ENCODE data around the gene CLECL1. TPM values are rescaled to one million over a fixed set of nuclear protein-coding genes. Genes with fewer than 3 reads are reported as not detected.

CLECL1 gene
- total and polyA plus RNA-seq, 2 of the 13 experiments (the other 11 are each of a cell fraction or from before 2014, with no cell fraction given), result not detected

DNA sequence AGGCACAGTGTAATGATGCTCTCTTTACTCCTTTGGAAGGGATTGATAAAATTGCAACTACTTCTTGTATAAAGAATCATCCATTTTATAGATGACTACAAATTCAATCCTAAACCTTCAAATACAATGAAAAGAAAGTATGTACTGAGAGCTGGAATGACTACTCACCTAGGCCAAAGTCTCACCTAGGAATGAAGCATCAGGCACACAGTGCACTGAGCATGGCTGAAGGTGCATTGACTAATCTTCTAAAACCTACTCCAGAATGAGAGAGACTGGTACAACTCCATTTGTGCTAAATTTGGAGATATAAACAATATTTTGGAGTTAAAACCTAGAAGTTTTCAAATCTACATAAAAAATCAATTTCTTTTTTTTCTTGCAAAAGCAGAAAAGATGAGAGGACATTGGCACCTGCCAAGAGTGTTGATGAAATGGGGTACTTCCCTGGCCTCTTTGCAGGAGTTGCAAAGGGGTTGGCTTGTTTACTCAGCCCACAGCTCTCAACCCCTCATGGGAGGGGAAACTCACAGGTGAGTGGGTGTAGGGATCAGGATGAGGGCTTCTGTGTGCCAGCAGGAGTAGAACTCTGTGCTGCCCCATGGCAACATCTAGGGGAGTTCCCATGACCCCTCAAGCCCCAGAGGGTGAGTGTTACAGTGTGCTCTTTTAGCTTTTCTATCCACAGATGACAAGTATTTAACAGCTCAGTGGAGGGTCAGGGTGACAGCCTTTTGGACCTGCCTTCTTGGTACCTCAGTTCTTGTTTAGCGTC, 31.3 kb downstream of the CLECL1 start:
- POLR2A ChIA-PET, result no interaction called here
- Histone ChIP-seq H3K36me3 (replicated peaks in 1 of 2; ENCODE audit: control insufficient read depth in 1 of 2, insufficient read depth in 2 of 2, low read length in 2 of 2) (no peaks in the 10 kb centered on the region), H3K9ac (ENCODE audit: insufficient read depth, low read depth, low read length) (no peak overlapping the region), H3K27ac (ENCODE audit: extremely low read length, insufficient read depth, low read length) (no peak overlapping the region), H4K20me1 (ENCODE audit: insufficient read depth, low read length) (no peaks in the 10 kb centered on the region), H3K27me3 (ENCODE audit: control insufficient read depth in 1 of 2, insufficient read depth in 2 of 2, low read length in 2 of 2) (no peaks in the 10 kb centered on the region), H3K4me3 (replicated peaks in 1 of 3; ENCODE audit: insufficient read depth in 1 of 3, low read depth in 2 of 3, low read length in 3 of 3) (no peak overlapping the region), H3K4me1 (ENCODE audit: insufficient read depth, low read length) (no peaks in the 10 kb centered on the region), H3K4me2 (ENCODE audit: low read depth, low read length) (no peak overlapping the region), H2AFZ (ENCODE audit: low read length) (no peak overlapping the region), H3K79me2 (ENCODE audit: insufficient read depth, low read length) (no peaks in the 10 kb centered on the region), H3K9me3 (ENCODE audit: low read length) (no peaks in the 10 kb centered on the region)
- BruUV-seq (replicated peaks), result no TSS peak
- peak; percentile 41; the same call in 2 of the 3 replicates for ATAC-seq
- CTCF ChIA-PET (ENCODE audit: low intra/inter-chr PET ratio, low total read pairs), result no interaction called here
- DNase-seq (ENCODE audit: low spot score), result no peak
- TF ChIP-seq ZNF572 (CRISPR knock-in tag; IDR thresholded peaks at IDR 0.05) (no peak), MIXL1 (CRISPR knock-in tag; IDR thresholded peaks at IDR 0.05) (no peak)
- TF ChIP-seq, protein P1, sequence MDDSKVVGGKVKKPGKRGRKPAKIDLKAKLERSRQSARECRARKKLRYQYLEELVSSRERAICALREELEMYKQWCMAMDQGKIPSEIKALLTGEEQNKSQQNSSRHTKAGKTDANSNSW (CRISPR knock-in tag; IDR thresholded peaks at IDR 0.05; ENCODE audit: borderline replicate concordance), result no peak
- intact Hi-C loops (cut with micrococcal nuclease; ENCODE audit: unreplicated experiment) (no loop called here), in situ Hi-C loops (cut with HindIII; ENCODE audit: extremely low pct_ligation_motif_present, low pct_unique_long_range_greater_than_20kb) (no loop called here)
- FAIRE-seq, result no peak
- 38% methylated on average over 1 of the region's 1 CpG for WGBS (ENCODE audit: low lambda C conversion rate)

DNA sequence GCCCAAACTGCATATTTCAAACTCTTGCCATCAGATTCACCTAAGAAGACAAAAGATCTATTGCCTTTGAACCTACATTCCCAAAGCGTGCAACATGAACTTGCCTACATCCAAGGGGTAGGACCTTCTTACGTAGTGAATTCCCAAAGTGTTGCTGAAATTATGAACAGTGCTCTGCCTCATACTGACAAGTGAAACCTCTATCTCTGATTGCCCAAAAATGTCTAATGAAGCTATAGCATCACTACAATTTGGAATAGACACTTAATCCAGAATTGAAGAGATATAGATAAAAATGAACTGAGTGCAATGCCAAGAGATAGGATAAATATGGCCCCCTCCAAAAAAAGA, 32.3 kb downstream of the CLECL1 start:
- POLR2A ChIA-PET, result no interaction called here
- TF ChIP-seq ZNF556 (CRISPR knock-in tag; IDR thresholded peaks at IDR 0.05; ENCODE audit: borderline replicate concordance) (no peak), GZF1 (CRISPR knock-in tag; IDR thresholded peaks at IDR 0.05) (no peak), ZNF292 (CRISPR knock-in tag; IDR thresholded peaks at IDR 0.05; ENCODE audit: borderline replicate concordance, low read depth) (no peak), PAWR (CRISPR knock-in tag; IDR thresholded peaks at IDR 0.05; ENCODE audit: borderline replicate concordance) (no peak), SYNCRIP (IDR thresholded peaks at IDR 0.05; ENCODE audit: insufficient read depth, low read depth, low read length) (no peak), SAP130 (CRISPR knock-in tag; IDR thresholded peaks at IDR 0.05; ENCODE audit: low read depth) (no peak), CREB3 (CRISPR knock-in tag; IDR thresholded peaks at IDR 0.05) (no peak), NFIB (CRISPR knock-in tag; IDR thresholded peaks at IDR 0.05; ENCODE audit: borderline replicate concordance) (no peak), ZFP62 (CRISPR knock-in tag; IDR thresholded peaks at IDR 0.05) (no peak), TCF7L2 (IDR thresholded peaks at IDR 0.05; ENCODE audit: low read depth, low read length) (no peak), MTERF4 (CRISPR knock-in tag; IDR thresholded peaks at IDR 0.05) (no peak)
- TF ChIP-seq, protein P2, sequence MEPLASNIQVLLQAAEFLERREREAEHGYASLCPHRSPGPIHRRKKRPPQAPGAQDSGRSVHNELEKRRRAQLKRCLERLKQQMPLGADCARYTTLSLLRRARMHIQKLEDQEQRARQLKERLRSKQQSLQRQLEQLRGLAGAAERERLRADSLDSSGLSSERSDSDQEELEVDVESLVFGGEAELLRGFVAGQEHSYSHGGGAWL (CRISPR knock-in tag; IDR thresholded peaks at IDR 0.05), result no peak

More for the DNA sequence above, 32.3 kb downstream of the CLECL1 start:
- Histone ChIP-seq H3K4me3 (replicated peaks in 1 of 3; ENCODE audit: insufficient read depth in 1 of 3, low read depth in 2 of 3, low read length in 3 of 3) (no peak overlapping the region), H2AFZ (ENCODE audit: low read length) (no peak overlapping the region), H3K4me1 (ENCODE audit: insufficient read depth, low read length) (no peaks in the 10 kb centered on the region), H4K20me1 (ENCODE audit: insufficient read depth, low read length) (no peaks in the 10 kb centered on the region), H3K27me3 (ENCODE audit: control insufficient read depth in 1 of 2, insufficient read depth in 2 of 2, low read length in 2 of 2) (no peaks in the 10 kb centered on the region), H3K4me2 (ENCODE audit: low read depth, low read length) (no peak overlapping the region), H3K9me3 (ENCODE audit: low read length) (no peaks in the 10 kb centered on the region), H3K36me3 (replicated peaks in 1 of 2; ENCODE audit: control insufficient read depth in 1 of 2, insufficient read depth in 2 of 2, low read length in 2 of 2) (no peaks in the 10 kb centered on the region), H3K79me2 (ENCODE audit: insufficient read depth, low read length) (no peaks in the 10 kb centered on the region), H3K9ac (ENCODE audit: insufficient read depth, low read depth, low read length) (no peak overlapping the region), H3K27ac (ENCODE audit: extremely low read length, insufficient read depth, low read length) (no peak overlapping the region)
- 83% methylated on average over 2 of the region's 2 CpGs for WGBS (ENCODE audit: low lambda C conversion rate)
- DNase-seq (ENCODE audit: low spot score), result no peak
- FAIRE-seq, result no peak
- CTCF ChIA-PET (ENCODE audit: low intra/inter-chr PET ratio, low total read pairs), result no interaction called here
- no TSS peak for BruUV-seq (replicated peaks)
- in situ Hi-C loops (cut with HindIII; ENCODE audit: extremely low pct_ligation_motif_present, low pct_unique_long_range_greater_than_20kb) (no loop called here), intact Hi-C loops (cut with micrococcal nuclease; ENCODE audit: unreplicated experiment) (no loop called here)
- no peak for ATAC-seq

Data from HepG2 (cell line).